A549 treated with GW870086 at 1 μM for 4 hours (cell line): ENCODE data around the gene SP8. TPM values are rescaled to one million over a fixed set of nuclear protein-coding genes. Genes with fewer than 3 reads are reported as not detected.

Experiments
- total RNA-seq: library from RNA; stranded (reverse); fragments of 200-300 nt; extraction: Qiagen RNA extraction; gene quantifications from 5 replicates; pipeline ENCODE4 v1.2.3, GENCODE V29; 2022; ENCODE audit warnings: low read depth

The SP8 gene
- total RNA-seq = not detected in 5 replicates

GRCh38 chr7:20786779-20787659 is at the start of gene SP8:
Gene SP8 (minus strand): TSS chr7:20786886. CDS start chr7:20786798, 88 bp downstream.

Other genes starting within 250 kb of the SP8 start
- gene ABCB5, start 171.2 kb downstream of the SP8 start, total RNA-seq = not detected in 5 replicates